OCI-LY7 (cell line): ENCODE measurements around the gene SPP1.

Experiments used
- CTCF ChIP-seq: fragments of 200-600 bp; sonication (generic); conservative IDR thresholded peaks from 2 replicates; pipeline ENCODE4 v1.5.1; 2014; ENCODE audit warnings: mild to moderate bottlenecking, antibody characterized with exemption, low read length, moderate library complexity, mixed read lengths
- EZH2phosphoT487 ChIP-seq: fragments of 200-600 bp; sonication (generic); IDR thresholded peaks from 2 replicates; pipeline ENCODE4 v1.6.1; 2018; ENCODE audit warnings: low read depth, borderline replicate concordance, mild to moderate bottlenecking, mixed run types, antibody characterized with exemption, low read length, moderate library complexity, mixed read lengths

GRCh38 chr4:87947381-87948160 is 27.9 kb upstream of the SPP1 start:
- TF ChIP-seq CTCF: no peak
- no peak for TF ChIP-seq EZH2phosphoT487
